WTC11 (cell line): Measurements from ENCODE around the gene SLC16A7. TPM values are rescaled to one million over a fixed set of nuclear protein-coding genes. Genes with fewer than 3 reads are reported as not detected.

Experiments
- ATAC-seq: fragments of 200-7000 bp; cut with Tn5 transposase; 2 replicates; pipeline ENCODE4 v1.10.0; 2021; ENCODE audit warnings: mild to moderate bottlenecking, moderate library complexity
- CTCF ChIA-PET: fragments of 300-600 bp; sonication (Branson Sonifier 250); formaldehyde crosslinking; loops from one replicate; lab custom pipeline; 2021; ENCODE audit warnings: antibody characterized with exemption; lab: Charles Lee
- POLR2A ChIA-PET: fragments of 350-600 bp; sonication (Branson Sonifier 250); formaldehyde crosslinking; loops from one replicate; lab custom pipeline; 2021; ENCODE audit warnings: antibody characterized with exemption; lab: Charles Lee
- DNase-seq: peaks from one replicate; pipeline ENCODE4 v3.0.0; 2021; ENCODE audit warnings: low spot score
- H3K27ac Mint-ChIP-seq: 2 replicates; pipeline ENCODE4 v1.8.0; 2021; ENCODE audit warnings: mixed read lengths
- H3K27me3 Mint-ChIP-seq: 2 replicates; pipeline ENCODE4 v1.8.0; 2021; ENCODE audit warnings: low read depth, mild to moderate bottlenecking, moderate library complexity, mixed read lengths
- H3K36me3 Mint-ChIP-seq: 2 replicates; pipeline ENCODE4 v1.8.0; 2021; ENCODE audit warnings: mixed read lengths
- H3K4me1 Mint-ChIP-seq: 2 replicates; pipeline ENCODE4 v1.8.0; 2022; ENCODE audit warnings: mixed read lengths
- H3K4me3 Mint-ChIP-seq: 2 replicates; pipeline ENCODE4 v1.8.0; 2021; ENCODE audit warnings: mild to moderate bottlenecking, moderate library complexity, mixed read lengths
- H3K9me3 Mint-ChIP-seq: 2 replicates; pipeline ENCODE4 v1.8.0; 2021; ENCODE audit warnings: mixed read lengths
- CBFB ChIP-seq: sonication (generic); formaldehyde crosslinking; IDR thresholded peaks from 2 replicates; pipeline ENCODE4 v1.8.1; 2022; ENCODE audit warnings: mild to moderate bottlenecking, low read depth, missing genetic modification reagents
- EMX1 ChIP-seq: fragments of 250-450 bp; sonication (Bioruptor Pico); IDR thresholded peaks from 2 replicates; pipeline ENCODE4 v1.8.0; 2021; ENCODE audit warnings: mild to moderate bottlenecking
- ESRRA ChIP-seq: sonication (generic); formaldehyde crosslinking; IDR thresholded peaks from 2 replicates; pipeline ENCODE4 v1.8.1; 2022; ENCODE audit warnings: mild to moderate bottlenecking, missing genetic modification reagents, borderline replicate concordance
- FOXJ3 ChIP-seq: sonication (generic); formaldehyde crosslinking; IDR thresholded peaks from 2 replicates; pipeline ENCODE4 v1.9.0; 2021; ENCODE audit warnings: missing genetic modification reagents, mild to moderate bottlenecking, borderline replicate concordance
- HMGA2 ChIP-seq: fragments of 250-450 bp; sonication (Bioruptor Pico); IDR thresholded peaks from 2 replicates; pipeline ENCODE4 v1.4.0; 2021; ENCODE audit warnings: mild to moderate bottlenecking, moderate library complexity
- TEAD1 ChIP-seq: sonication (generic); formaldehyde crosslinking; IDR thresholded peaks from 2 replicates; pipeline ENCODE4 v1.8.0; 2022; ENCODE audit warnings: mild to moderate bottlenecking, missing genetic modification reagents
- ZBTB21 ChIP-seq: sonication (generic); formaldehyde crosslinking; IDR thresholded peaks from 2 replicates; pipeline ENCODE4 v1.8.1; 2023; ENCODE audit warnings: mild to moderate bottlenecking, missing genetic modification reagents, borderline replicate concordance
- ZNF138 ChIP-seq: sonication (generic); formaldehyde crosslinking; conservative IDR thresholded peaks from 2 replicates; pipeline ENCODE4 v1.8.1; 2022; ENCODE audit warnings: mild to moderate bottlenecking, moderate library complexity, missing genetic modification reagents
- ZNF416 ChIP-seq: fragments of 250-450 bp; sonication (Bioruptor Pico); IDR thresholded peaks from 2 replicates; pipeline ENCODE4 v1.9.0; 2021; ENCODE audit warnings: mild to moderate bottlenecking, inconsistent platforms
- ZNF423 ChIP-seq: fragments of 250-450 bp; sonication (Bioruptor Pico); IDR thresholded peaks from 2 replicates; pipeline ENCODE4 v2.1.2; 2022; ENCODE audit warnings: mild to moderate bottlenecking, moderate library complexity
- total RNA-seq: library from RNA; stranded (reverse); gene quantifications from 3 replicates; pipeline ENCODE4 v1.2.3, GENCODE V29; 2021
- TF ChIP-seq, protein P1 (sequence below): sonication (generic); formaldehyde crosslinking; IDR thresholded peaks from 2 replicates; pipeline ENCODE4 v1.8.1; 2023; ENCODE audit warnings: mild to moderate bottlenecking, missing genetic modification reagents, borderline replicate concordance
- TF ChIP-seq, protein P2 (sequence below): sonication (generic); formaldehyde crosslinking; conservative IDR thresholded peaks from 2 replicates; pipeline ENCODE4 v1.8.1; 2022; ENCODE audit warnings: mild to moderate bottlenecking, missing genetic modification reagents
- TF ChIP-seq, protein P3 (sequence below): fragments of 250-450 bp; sonication (Bioruptor Pico); IDR thresholded peaks from 2 replicates; pipeline ENCODE4 v1.9.0; 2021; ENCODE audit warnings: mild to moderate bottlenecking
- TF ChIP-seq, protein P4 (sequence below): sonication (generic); formaldehyde crosslinking; IDR thresholded peaks from 2 replicates; pipeline ENCODE4 v1.8.0; 2022; ENCODE audit warnings: missing genetic modification reagents
- TF ChIP-seq, protein P5 (sequence below): fragments of 250-450 bp; sonication (Bioruptor Pico); conservative IDR thresholded peaks from 2 replicates; pipeline ENCODE4 v1.9.0; 2021; ENCODE audit warnings: mild to moderate bottlenecking
- TF ChIP-seq, protein P6 (sequence below): sonication (generic); formaldehyde crosslinking; IDR thresholded peaks from 2 replicates; pipeline ENCODE4 v1.8.1; 2022; ENCODE audit warnings: low read depth, mild to moderate bottlenecking, moderate library complexity, missing genetic modification reagents, borderline replicate concordance

The SLC16A7 gene
- total RNA-seq, 1 experiment from 2014 or later = 3.4 TPM

DNA sequence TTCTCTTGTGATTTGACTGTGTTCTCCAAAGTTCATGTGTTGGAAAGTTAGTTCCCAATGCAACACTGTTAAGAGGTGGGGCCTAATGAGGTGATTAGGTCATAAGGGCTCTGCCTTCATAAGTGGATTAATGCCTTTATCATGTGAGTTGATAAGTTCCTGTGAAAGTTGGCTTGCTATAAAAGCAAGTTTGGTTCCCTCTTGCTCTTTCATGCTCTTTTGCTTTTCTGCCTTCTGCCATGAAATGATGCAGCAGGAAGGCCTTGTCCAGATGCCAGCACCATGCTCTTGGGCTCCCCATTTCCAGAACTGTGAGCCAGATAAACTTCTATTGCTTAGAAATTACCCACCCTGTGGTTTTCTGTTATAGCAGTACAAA, 41.9 kb downstream of the SLC16A7 start:
- Mint-ChIP-seq H3K36me3 (no peaks in the 10 kb centered on the region), H3K9me3 (no peaks in the 10 kb centered on the region), H3K27me3 (no peaks in the 10 kb centered on the region), H3K4me3 (no peak overlapping the region), H3K4me1 (peaks cover 7% of the 10 kb centered on the region), H3K27ac (0 out of 2 replicates have a peak overlapping the region, but pooled peaks have one; percentile 14)
- ChIA-PET POLR2A (no interaction called here), CTCF (no interaction called here)
- TF ChIP-seq FOXJ3 (CRISPR knock-in tag) = no peak
- TF ChIP-seq, protein P1, sequence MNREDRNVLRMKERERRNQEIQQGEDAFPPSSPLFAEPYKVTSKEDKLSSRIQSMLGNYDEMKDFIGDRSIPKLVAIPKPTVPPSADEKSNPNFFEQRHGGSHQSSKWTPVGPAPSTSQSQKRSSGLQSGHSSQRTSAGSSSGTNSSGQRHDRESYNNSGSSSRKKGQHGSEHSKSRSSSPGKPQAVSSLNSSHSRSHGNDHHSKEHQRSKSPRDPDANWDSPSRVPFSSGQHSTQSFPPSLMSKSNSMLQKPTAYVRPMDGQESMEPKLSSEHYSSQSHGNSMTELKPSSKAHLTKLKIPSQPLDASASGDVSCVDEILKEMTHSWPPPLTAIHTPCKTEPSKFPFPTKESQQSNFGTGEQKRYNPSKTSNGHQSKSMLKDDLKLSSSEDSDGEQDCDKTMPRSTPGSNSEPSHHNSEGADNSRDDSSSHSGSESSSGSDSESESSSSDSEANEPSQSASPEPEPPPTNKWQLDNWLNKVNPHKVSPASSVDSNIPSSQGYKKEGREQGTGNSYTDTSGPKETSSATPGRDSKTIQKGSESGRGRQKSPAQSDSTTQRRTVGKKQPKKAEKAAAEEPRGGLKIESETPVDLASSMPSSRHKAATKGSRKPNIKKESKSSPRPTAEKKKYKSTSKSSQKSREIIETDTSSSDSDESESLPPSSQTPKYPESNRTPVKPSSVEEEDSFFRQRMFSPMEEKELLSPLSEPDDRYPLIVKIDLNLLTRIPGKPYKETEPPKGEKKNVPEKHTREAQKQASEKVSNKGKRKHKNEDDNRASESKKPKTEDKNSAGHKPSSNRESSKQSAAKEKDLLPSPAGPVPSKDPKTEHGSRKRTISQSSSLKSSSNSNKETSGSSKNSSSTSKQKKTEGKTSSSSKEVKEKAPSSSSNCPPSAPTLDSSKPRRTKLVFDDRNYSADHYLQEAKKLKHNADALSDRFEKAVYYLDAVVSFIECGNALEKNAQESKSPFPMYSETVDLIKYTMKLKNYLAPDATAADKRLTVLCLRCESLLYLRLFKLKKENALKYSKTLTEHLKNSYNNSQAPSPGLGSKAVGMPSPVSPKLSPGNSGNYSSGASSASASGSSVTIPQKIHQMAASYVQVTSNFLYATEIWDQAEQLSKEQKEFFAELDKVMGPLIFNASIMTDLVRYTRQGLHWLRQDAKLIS = no peak
- no peak for TF ChIP-seq ESRRA
- ATAC-seq (no peak), DNase-seq (no peak)

DNA sequence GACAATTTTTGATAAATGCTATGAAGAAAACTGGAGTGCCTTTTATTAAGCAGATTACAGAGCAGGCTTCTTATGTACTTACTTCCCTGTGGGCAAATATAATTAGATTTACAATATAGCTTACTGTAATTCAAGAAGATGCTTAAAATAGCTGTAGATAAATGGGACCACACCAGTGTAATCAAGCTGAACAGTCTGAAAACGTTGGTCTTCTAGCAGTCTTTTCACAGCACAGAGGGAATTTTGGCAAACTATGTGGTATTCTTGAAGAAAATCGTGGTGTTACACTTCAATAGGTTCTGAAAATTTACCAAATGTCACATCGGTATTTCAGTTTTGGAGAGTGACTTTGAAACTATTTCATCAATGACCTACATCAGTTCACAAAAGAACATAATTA, 47.7 kb downstream of the SLC16A7 start:
- H3K9me3 Mint-ChIP-seq = peaks cover 22% of the 10 kb centered on the region
- TF ChIP-seq, protein P2, sequence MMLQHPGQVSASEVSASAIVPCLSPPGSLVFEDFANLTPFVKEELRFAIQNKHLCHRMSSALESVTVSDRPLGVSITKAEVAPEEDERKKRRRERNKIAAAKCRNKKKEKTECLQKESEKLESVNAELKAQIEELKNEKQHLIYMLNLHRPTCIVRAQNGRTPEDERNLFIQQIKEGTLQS = no peak
- TF ChIP-seq ZNF423 (no peak), TEAD1 (CRISPR knock-in tag) (no peak), EMX1 (CRISPR knock-in tag) (no peak), ZBTB21 (CRISPR knock-in tag) (no peak), ZNF416 (CRISPR knock-in tag) (no peak), CBFB (no peak)
- TF ChIP-seq, protein P3, sequence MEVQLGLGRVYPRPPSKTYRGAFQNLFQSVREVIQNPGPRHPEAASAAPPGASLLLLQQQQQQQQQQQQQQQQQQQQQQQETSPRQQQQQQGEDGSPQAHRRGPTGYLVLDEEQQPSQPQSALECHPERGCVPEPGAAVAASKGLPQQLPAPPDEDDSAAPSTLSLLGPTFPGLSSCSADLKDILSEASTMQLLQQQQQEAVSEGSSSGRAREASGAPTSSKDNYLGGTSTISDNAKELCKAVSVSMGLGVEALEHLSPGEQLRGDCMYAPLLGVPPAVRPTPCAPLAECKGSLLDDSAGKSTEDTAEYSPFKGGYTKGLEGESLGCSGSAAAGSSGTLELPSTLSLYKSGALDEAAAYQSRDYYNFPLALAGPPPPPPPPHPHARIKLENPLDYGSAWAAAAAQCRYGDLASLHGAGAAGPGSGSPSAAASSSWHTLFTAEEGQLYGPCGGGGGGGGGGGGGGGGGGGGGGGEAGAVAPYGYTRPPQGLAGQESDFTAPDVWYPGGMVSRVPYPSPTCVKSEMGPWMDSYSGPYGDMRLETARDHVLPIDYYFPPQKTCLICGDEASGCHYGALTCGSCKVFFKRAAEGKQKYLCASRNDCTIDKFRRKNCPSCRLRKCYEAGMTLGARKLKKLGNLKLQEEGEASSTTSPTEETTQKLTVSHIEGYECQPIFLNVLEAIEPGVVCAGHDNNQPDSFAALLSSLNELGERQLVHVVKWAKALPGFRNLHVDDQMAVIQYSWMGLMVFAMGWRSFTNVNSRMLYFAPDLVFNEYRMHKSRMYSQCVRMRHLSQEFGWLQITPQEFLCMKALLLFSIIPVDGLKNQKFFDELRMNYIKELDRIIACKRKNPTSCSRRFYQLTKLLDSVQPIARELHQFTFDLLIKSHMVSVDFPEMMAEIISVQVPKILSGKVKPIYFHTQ (CRISPR knock-in tag) = no peak
- TF ChIP-seq, protein P4, sequence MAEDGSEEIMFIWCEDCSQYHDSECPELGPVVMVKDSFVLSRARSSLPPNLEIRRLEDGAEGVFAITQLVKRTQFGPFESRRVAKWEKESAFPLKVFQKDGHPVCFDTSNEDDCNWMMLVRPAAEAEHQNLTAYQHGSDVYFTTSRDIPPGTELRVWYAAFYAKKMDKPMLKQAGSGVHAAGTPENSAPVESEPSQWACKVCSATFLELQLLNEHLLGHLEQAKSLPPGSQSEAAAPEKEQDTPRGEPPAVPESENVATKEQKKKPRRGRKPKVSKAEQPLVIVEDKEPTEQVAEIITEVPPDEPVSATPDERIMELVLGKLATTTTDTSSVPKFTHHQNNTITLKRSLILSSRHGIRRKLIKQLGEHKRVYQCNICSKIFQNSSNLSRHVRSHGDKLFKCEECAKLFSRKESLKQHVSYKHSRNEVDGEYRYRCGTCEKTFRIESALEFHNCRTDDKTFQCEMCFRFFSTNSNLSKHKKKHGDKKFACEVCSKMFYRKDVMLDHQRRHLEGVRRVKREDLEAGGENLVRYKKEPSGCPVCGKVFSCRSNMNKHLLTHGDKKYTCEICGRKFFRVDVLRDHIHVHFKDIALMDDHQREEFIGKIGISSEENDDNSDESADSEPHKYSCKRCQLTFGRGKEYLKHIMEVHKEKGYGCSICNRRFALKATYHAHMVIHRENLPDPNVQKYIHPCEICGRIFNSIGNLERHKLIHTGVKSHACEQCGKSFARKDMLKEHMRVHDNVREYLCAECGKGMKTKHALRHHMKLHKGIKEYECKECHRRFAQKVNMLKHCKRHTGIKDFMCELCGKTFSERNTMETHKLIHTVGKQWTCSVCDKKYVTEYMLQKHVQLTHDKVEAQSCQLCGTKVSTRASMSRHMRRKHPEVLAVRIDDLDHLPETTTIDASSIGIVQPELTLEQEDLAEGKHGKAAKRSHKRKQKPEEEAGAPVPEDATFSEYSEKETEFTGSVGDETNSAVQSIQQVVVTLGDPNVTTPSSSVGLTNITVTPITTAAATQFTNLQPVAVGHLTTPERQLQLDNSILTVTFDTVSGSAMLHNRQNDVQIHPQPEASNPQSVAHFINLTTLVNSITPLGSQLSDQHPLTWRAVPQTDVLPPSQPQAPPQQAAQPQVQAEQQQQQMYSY = no peak
- TF ChIP-seq, all 79 proteins: peak for 0
- no peaks in the 10 kb centered on the region for H3K27me3 Mint-ChIP-seq
- CTCF ChIA-PET = no interaction called here
- no peak for DNase-seq
- no peak overlapping the region for H3K4me3 Mint-ChIP-seq
- peaks cover 7% of the 10 kb centered on the region for H3K4me1 Mint-ChIP-seq
- H3K27ac Mint-ChIP-seq = no peak overlapping the region
- H3K36me3 Mint-ChIP-seq = peaks cover 2% of the 10 kb centered on the region
- no peak for ATAC-seq
- POLR2A ChIA-PET = no interaction called here

DNA sequence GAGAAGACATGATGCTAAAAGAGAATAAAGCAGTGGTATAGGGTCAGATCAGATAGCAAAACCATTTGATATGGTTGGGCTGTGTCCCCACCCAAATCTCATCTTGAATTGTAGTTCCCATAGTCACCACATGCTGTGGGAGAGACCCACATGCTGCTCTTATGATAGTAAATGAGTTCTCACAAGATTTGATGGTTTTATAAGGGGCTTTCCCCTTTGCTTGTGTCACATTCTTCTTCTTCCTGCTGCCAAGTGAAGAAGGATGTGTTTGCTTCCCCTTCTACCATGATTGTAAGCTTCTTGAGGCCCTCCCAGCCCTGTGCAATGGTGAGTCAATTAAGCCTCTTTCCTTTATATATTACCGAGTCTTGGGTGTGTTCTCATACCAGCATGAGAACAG, 49.4 kb downstream of the SLC16A7 start:
- Mint-ChIP-seq H3K27me3 (no peaks in the 10 kb centered on the region), H3K36me3 (peaks cover 2% of the 10 kb centered on the region), H3K9me3 (peaks cover 22% of the 10 kb centered on the region), H3K4me3 (no peak overlapping the region), H3K4me1 (no peaks in the 10 kb centered on the region), H3K27ac (no peak overlapping the region)
- POLR2A ChIA-PET = no interaction called here
- DNase-seq (no peak), ATAC-seq (no peak)
- CTCF ChIA-PET = no interaction called here
- TF ChIP-seq HMGA2 (CRISPR knock-in tag) (no peak), ZNF138 (no peak)
- TF ChIP-seq, protein P5, sequence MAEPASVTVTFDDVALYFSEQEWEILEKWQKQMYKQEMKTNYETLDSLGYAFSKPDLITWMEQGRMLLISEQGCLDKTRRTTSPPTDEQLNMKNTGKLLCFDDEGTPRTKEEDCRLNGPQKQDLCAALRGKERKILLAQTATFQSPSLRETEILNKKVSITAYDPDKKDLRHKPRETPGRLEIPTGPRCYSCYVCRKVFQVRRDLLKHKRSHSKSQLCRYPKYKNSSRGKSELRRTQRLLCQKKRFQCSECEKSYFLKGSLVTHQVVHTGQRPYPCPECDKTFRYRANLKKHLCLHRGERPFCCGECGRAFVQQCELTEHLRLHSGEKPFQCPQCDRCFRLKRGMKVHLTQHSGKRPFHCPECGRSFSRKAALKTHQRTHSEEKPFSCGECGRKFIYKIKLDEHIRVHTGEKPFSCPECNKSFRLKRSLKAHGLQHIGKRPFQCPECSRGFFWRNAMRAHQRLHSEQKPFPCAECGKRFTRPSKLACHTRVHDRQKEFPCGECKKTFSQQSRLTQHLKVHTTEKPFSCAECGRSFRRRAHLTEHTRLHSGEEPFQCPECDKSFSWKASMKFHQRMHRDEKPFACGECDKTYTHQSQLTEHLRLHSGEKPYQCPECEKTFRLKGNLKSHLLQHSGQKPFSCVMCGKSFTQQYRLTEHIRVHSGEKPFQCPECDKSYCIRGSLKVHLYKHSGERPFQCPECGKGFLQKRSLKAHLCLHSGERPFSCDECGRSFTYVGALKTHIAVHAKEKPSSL (CRISPR knock-in tag) = no peak
- TF ChIP-seq, protein P6, sequence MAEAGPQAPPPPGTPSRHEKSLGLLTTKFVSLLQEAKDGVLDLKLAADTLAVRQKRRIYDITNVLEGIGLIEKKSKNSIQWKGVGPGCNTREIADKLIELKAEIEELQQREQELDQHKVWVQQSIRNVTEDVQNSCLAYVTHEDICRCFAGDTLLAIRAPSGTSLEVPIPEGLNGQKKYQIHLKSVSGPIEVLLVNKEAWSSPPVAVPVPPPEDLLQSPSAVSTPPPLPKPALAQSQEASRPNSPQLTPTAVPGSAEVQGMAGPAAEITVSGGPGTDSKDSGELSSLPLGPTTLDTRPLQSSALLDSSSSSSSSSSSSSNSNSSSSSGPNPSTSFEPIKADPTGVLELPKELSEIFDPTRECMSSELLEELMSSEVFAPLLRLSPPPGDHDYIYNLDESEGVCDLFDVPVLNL (CRISPR knock-in tag) = no peak
